Skin epidermis (tissue), 12 donors: ENCODE results near the gene NKPD1.

Source experiments
- H3K27ac ChIP-seq, 21 experiments: fragments of 200-600 bp; sonication (generic) in 11 of 21; one replicate each; pipeline ENCODE4 v1.5.0; 2020; ENCODE audit warnings: mild to moderate bottlenecking in 3 of 21, inconsistent platforms in 2 of 21, moderate library complexity in 2 of 21
- H3K4me3 ChIP-seq, 7 experiments: fragments of 200-600 bp; sonication (generic) in 2 of 7; one replicate each; pipeline ENCODE4 v1.5.0; 2020; ENCODE audit warnings: inconsistent platforms in 2 of 7, mild to moderate bottlenecking in 2 of 7, moderate library complexity in 1 of 7

The NKPD1 gene, protein sequence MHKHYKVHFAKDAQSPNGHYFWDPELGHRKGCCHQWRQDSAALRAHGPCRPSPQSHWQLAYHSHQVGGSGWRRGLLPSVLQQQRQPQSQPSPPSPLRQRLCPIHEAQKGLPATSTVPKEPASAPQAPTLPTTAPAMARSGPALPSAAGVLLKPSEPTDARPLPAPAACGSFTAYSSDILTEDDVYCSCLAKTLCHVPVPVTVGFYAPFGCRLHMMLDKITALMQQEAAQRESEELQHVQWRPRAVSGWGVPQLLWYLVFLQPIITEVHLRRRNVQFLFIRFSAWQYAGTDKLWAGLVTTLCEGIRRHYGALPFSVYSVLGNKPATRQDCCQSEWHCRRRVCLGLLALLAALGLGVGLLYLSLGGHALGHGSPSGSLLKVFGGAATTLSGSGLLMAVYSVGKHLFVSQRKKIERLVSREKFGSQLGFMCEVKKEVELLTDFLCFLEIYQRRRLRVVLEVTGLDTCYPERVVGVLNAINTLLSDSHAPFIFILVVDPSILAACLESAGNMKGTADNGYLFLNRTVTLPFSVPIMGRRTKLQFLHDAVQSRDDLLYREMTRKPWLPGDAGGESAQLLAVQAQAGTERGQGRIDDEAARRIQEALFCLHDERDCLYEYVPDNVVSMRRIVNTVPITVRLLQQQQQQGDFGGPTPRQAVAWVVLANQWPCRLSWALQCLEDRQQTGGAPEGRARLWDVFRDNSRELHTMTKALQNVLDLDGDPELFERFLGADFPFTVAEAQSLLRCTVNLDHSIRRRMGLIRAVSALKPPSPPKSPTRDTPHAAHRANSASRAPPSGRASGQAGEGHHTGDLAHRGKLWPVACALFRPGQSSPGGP

DNA sequence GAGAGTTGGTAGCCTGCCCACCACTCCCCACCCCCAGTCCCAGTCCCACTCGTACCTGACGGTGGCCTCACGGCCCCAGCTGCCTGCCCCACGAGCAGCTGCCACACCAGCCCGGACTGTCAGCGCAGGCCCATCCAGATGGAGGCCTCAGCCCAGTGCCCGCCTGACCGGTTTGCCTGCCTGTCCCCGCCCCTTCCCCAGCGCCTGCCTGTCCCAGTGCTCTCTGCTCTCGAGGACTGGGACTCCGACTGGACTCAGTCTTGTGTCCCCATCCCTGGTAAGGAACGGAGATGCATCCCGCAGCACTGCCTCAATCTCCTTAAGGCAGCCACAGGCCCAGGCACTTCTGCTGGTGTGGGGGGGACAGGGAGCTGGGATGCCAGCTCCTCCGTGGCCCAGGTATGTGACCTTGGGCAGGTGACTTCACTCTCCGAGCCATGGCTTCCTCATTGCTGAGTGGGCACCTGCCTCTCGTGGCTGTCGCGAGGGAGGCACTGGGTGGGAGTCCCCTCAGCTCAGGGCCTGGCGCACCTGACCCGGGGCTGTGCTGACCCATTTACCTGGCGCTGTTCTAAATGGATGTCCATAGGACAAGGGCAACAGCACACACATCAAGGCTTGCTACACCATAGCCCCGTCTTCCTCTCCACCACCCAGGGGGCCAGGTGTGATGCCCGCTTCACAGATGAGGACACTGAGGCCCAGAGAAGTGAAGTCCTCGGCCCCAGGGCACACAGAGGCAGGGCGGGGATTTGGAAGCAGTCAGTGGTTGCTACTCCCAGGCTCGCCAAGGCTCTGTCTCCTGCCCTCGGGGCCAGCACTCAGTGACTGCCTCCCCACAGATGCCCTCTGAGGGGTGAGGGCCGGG, at the start of gene NKPD1:
NKPD1 (minus strand) TSS at position 113 of the 868 bp plus-strand sequence. CDS start 832 bp downstream, outside the sequence.
- peak within 1 kb of the TSS in 5 of 7 experiments; percentile 10 to 39 (median 20) for H3K4me3 ChIP-seq

DNA sequence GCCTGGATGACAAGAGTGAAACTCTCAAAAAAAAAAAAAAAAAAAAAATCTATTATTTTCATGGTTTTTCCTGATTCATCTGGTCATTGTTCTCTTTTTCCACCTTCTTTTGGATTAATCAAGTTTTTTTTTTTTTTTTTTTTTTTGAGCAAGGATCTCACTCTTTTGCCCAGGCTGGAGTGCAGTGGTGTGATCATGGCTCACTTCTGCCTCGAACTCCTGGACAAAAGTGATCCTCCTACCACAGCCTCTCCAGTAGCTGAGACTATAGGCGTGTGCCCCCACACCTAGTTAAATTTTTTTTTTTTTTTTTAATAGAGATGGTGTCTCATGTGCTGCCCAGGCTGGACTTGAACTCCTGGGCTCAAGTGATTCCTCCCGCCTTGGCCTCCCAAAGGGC, 45.5 kb upstream of the NKPD1 start:
- H3K4me3 ChIP-seq, result no peak overlapping the region
- no peak overlapping the region for H3K27ac ChIP-seq

More for the DNA sequence above, at the start of gene NKPD1:
- H3K27ac ChIP-seq, result peak within 1 kb of the TSS in 19 of 21 experiments; percentile 10 to 76 (median 67)

DNA sequence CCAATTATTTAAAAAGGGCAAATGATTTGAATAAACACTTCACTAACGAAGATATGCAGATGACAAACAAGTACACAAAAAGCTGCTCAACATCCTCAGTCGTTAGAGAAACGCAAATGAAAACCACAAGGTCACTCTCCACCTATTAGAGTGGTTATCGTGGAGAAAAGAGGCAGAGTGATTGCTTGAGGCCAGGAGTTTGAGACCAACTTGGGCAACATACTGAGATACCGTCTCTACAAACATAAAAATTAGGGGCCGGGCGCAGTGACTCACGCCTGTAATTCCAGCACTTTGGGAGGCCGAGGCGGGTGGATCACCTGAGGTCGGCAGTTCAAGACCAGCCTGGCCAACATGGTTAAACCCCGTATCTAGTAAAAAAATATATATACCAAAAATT, 45.0 kb upstream of the NKPD1 start:
- no peak overlapping the region for H3K4me3 ChIP-seq

DNA sequence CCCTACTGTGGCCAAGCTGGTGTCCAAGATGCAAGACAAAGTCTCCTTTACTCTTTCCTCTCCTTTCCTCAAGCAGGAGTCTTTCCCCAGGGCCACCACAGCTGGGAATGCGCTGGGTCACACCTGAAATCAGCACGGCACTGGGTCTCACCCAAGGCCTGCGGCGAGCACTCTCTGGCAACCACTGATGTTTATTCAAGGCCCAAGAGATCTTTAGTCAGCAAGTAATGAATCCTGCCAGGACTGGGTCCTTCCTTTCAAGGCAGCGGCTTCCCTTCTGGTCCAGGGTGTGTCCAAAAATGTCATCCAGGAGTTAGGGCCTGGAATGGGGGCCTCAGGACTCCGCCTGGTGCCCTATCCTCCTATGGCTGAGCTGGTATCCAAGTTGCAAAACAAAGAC, 41.9 kb upstream of the NKPD1 start:
- H3K27ac ChIP-seq, result peak overlapping the region in 7 of 21 experiments; percentile 11 to 55 (median 40)
- no peak overlapping the region for H3K4me3 ChIP-seq

More for the DNA sequence above, 45.0 kb upstream of the NKPD1 start:
- H3K27ac ChIP-seq, result no peak overlapping the region

DNA sequence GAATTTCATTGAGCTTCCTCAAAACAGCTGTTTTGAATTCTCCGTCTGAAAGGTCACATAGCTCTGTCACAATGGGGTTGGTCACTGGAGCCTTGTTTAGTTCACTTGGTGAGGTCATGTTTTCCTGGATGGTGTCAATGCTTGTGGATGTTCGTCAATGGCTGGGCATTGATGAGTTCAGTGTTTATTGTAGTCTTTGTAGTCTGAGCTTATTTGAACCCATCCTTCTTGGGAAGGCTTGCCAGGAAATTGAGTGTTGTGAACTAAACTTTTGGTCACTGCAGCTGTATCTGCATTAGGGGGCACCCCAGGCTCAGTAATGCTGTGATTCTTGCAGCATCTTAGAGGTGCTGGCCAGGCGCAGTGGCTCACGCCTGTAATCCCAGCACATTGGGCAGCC, 39.8 kb upstream of the NKPD1 start:
- Histone ChIP-seq H3K4me3 (no peak overlapping the region), H3K27ac (no peak overlapping the region)

DNA sequence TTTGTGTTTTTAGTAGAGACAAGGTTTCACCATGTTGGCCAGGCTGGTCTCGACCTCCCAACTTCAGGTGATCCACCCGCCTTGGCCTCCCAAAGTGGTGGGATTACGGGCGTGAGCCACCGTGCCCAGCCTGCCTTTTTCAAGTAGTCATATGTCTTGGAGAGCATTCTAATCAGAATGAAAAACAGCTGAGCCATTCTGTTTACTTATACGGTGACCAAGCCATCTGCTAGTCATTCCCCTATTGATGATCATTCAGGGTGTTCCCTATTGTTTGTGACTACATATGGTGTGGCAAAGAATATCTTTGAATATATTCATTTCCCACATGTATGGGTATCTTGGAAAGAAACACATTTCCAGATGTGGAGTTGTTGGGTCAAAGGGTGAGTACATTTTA, 35.0 kb upstream of the NKPD1 start:
- H3K4me3 ChIP-seq, result no peak overlapping the region
- H3K27ac ChIP-seq, result peak overlapping the region in 1 of 21 experiments; percentile 35

DNA sequence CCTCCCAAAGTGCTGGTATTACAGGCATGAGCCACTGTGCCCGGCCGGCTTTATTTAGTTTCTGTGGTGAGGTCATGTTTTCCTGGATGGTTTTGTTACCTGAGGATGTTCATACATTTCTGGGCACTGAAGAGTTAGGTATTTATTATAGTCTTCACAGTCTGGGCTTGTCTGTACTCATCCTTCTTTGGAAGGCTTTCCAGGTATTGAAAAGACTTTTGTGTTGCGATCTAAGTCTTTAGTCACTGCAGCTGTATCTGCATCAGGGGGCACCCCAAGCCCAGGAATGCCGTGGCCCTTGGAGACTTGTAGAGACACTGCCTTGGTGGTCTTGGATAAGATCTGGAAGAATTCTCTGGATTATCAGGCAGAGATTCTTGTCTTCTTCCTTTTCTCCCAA, 30.6 kb upstream of the NKPD1 start:
- H3K27ac ChIP-seq, result peak overlapping the region in 2 of 21 experiments; percentile 31 to 69

DNA sequence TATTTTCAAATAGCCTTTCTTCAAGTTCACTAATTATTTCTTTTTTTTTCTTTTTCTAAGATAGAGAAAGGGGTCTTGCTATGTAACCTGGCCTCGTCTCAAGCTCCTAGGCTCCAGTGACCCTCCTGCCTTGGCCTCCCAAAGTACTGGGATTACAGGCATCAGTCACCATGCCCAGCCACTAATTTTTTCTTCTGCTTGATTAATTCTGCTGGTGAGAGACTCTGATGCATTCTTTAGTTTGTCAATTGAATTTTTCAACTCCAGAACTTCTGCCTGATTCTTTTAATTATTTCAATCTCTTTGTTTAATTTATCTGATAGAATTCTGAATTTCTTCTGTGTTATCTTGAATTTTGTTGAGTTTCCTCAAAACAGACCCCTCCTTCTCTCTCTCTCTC, 29.2 kb upstream of the NKPD1 start:
- H3K4me3 ChIP-seq, result no peak overlapping the region
- no peak overlapping the region for H3K27ac ChIP-seq

More for the DNA sequence above, 30.6 kb upstream of the NKPD1 start:
- H3K4me3 ChIP-seq, result no peak overlapping the region

DNA sequence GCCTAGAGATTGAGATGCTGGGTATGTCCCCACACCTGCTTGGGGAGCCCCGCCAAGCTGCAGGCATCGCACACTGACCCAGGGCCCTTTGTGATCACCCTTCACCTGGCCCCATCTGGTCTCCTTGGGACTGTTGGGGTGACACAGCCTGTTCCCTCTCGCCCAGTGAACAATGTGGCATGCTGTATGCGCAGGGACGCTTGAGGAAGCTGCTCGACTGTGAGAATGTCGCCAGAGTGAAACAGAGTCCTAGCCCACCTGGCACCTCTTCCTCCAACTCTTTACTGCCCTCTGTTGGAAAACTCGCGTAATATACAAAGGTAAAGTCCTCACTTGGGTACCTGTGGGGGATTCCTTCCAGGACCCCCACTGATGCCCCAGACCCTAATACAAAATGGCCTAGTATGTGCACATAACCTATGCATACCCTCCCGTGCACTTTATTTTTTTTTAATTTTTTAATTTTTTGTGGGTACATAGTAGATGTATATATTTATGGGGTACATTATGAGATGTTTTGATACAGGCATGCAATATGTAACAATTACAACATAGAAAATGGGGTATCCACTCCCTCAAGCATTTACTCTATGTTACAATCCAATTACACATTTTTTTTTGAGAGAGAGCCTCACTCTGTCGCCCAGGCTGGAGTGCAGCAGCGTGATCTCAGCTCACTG, 26.8 kb upstream of the NKPD1 start:
- no peak overlapping the region for H3K27ac ChIP-seq
- no peak overlapping the region for H3K4me3 ChIP-seq

DNA sequence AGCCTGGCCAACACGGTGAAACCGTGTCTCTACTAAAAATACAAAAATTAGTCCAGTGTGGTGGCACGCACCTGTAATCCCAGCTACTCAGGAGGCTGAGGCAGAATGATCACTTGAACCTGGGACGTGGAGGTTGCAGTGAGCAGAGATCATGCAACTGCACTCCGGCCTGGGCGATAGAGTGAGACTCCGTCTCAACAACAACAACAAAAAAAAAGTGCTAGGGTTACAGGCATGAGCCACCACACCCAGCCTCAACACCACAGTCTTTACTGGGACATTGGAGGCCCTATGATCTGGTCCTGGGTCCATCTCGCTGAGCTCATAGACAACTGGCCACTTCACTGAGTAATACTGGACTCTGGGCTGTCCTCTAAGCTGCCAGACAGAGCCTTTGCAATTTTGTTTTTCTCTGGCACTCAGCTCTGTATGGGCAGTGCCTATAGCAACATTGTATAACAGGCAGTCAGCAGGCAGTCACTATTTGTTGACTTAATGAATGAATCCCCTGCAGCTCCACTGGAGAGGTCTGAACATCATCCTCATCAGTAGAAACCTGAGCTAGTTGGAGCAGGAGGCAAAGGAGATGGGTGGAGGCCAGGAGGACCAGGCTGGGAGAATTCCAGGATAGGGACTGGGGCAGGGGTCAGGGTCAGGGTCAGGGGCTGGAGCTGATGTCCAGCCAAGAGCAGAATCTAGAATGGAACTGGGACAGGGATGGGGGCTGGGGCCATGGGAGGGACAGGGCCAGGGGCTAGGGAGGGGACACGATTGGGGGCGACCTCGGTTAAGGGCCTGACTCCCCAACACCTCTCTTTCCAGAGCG, 25.9 kb upstream of the NKPD1 start:
- no peak overlapping the region for H3K4me3 ChIP-seq
- H3K27ac ChIP-seq, result no peak overlapping the region

DNA sequence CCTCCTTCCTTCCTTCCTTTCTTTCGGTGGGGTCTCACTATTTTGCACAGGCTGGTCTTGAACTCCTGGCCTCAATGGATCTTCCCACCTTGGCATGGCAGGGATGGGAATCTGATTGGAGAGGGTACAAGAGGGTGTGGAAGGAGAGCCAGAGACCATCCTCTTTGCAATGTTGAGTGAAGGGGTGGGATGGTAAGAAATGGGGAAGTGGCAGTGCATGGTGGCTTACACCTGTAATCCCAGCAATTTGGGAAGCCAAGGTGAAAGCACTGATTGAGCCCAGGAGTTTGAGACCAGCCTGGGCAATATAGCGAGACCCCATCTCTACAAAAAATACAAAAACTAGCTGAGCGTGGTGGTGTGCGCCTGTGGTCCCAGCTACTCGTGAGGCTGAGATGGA, 23.3 kb upstream of the NKPD1 start:
- H3K4me3 ChIP-seq, result no peak overlapping the region
- no peak overlapping the region for H3K27ac ChIP-seq

DNA sequence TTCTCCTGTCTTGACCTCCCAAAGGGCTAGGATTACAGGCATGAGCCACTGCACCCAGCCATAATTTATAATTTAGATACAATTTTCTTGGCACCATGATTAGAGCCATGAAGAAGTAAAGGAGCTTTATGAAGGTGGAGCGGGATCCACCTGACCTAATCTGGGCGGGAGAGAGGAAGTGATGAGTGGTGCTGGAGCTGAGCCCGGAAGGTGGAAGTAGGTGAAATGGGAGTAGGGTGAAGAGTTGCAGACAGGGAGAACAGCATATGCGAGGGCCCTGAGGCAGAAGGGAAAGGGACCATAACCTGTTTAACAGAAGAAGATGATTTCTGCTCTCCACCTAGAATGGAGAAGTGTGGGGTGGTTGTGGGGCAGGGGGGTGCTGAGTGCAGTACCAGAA, 22.0 kb upstream of the NKPD1 start:
- no peak overlapping the region for H3K4me3 ChIP-seq
- no peak overlapping the region for H3K27ac ChIP-seq

DNA sequence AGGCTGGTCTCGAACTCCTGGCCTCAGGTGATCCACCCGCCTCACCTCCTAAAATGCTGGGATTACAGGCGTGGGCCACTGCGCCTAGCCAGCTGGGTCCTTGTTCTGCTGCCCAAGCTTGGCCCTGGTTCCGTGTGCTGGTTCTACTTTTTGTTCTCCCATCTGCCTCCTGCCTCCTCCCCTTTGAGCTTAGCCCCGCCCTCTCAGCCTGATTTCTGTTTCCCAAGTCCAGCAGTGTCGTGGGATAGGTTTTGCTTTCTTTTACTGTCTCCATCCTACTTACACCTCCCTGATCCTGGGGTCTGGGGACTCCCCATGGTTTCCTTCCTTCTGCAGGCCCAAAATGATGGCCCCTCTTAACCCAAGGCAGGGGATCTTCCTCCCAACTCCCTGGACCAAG, 20.2 kb upstream of the NKPD1 start:
- no peak overlapping the region for H3K27ac ChIP-seq
- no peak overlapping the region for H3K4me3 ChIP-seq

DNA sequence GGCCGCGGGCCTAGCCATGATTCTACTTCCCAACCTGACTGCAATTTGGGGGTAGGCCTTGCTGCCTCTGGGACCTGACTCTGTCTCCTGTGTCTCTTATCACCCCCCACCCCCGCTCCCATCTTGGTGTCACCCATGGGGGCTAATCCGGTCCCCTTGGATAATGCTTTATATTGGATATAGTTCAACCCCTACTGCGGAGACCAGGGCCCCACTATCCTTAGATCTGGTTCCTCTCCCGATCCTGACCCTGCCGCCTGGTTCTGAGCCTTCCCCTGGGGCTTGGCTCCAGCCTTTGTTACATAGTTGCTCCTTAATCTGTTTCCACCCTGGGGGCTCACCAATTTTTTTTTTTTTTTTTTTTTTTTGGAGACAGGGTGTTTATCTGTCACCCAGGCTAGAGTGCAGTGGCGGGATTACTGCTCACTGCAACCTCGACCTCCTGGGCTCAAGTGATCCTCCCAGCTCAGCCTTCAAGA, 19.1 kb upstream of the NKPD1 start:
- Histone ChIP-seq H3K27ac (peak overlapping the region in 20 of 21 experiments; percentile 74 to 94 (median 84)), H3K4me3 (peak overlapping the region; percentile 58 to 78 (median 69))

DNA sequence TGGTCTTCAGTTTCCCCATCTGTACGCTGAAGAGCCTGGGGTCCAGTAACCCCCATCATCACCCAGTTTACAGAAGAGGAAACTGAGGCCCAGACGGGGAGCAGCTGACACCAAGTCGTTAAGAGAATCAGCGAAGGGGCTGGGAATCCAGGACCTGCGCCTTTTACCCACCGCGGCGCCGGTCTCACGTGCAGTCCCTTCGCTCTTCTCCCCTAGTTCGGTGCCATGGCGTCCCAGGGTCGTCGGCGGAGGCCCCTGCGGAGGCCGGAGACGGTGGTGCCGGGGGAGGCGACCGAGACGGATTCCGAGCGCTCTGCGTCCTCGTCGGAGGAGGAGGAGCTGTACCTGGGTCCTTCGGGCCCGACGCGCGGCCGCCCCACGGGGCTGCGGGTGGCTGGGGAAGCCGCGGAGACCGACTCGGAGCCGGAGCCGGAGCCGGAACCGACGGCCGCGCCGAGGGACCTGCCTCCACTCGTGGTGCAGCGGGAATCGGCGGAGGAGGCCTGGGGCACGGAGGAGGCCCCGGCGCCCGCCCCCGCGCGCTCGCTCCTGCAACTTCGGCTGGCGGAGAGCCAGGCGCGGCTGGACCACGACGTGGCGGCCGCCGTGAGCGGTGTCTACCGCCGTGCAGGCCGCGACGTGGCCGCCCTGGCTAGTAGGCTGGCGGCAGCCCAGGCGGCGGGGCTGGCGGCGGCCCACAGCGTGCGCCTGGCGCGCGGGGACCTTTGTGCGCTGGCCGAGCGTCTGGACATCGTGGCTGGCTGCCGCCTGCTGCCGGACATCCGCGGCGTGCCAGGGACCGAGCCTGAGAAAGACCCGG, 18.5 kb upstream of the NKPD1 start:
- Histone ChIP-seq H3K27ac (peak overlapping the region; percentile 3 to 94 (median 84)), H3K4me3 (peak overlapping the region; percentile 58 to 78 (median 69))

DNA sequence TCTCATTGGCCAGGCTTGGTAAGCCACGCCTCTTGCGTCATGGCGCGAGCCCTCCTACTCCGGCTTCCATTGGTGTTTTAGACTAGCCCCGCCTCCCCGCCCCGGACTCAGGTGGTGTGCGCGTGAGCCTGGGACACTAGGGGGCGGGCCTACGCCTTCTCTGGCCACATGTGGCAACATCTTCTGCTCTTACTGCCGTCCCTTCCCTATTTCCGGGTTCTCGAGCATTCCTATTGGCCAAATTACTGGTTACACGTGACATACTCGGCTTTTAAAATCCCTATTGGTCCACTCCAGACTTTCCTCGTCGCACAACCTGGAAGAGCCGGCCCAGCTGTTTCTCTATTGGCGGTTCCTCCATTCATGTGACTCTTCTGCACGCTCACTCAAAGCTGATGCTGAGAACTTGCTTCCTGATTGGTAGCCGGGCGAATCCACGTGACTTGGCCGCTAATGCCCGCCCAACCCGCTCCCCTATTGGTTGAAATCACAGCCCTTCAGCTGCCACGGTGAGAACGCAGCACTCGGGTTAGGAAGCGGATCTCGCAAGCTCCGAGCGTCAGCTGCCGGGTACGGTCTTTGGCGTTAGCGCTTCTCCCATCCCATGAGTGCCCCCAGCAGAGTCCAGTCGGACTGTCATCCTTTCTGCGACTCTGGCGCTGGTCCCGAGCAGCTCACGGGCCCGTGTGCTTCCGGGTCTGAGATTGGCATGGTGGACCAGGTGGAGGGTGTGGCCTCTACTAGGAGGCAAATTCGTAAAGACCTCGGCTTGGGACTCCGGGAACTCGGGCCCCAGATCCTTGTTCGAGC, 17.7 kb upstream of the NKPD1 start, which contains the start of gene BLOC1S3:
BLOC1S3 (plus strand) TSS at position 523 of the 810 bp plus-strand sequence. CDS start 513 bp downstream, outside the sequence.
- Histone ChIP-seq H3K4me3 (peak within 1 kb of the TSS; percentile 62 to 88 (median 76)), H3K27ac (peak within 1 kb of the TSS; percentile 85 to 96 (median 91))
